HG03520 (cell line): ENCODE measurements around the gene GMDS.

Source experiments
- ATAC-seq: cut with Tn5 transposase; IDR thresholded peaks from one replicate; pipeline ENCODE4 v1.9.1; 2021; ENCODE audit warnings: mild to moderate bottlenecking, moderate library complexity; ENCODE audit not compliant: unreplicated experiment

Gene GMDS

GRCh38 chr6:2245103-2245876, at the start of gene GMDS:
GMDS (minus strand) TSS chr6:2245605.
- peak; percentile 86 for ATAC-seq

GRCh38 chr6:2285510-2285909, 40.1 kb upstream of the GMDS start:
- ATAC-seq, result no peak

GRCh38 chr6:2275892-2276242, 30.5 kb upstream of the GMDS start:
- ATAC-seq, result no peak

GRCh38 chr6:2274981-2275891, 29.8 kb upstream of the GMDS start:
- no peak for ATAC-seq

GRCh38 chr6:2272696-2273095, 27.3 kb upstream of the GMDS start:
- ATAC-seq, result no peak

GRCh38 chr6:2270054-2270453, 24.6 kb upstream of the GMDS start:
- ATAC-seq, result no peak

GRCh38 chr6:2266841-2267240, 21.4 kb upstream of the GMDS start:
- no peak for ATAC-seq

- no peak for ATAC-seq
Observed at GRCh38 chr6:2266031-2266795, 20.8 kb upstream of the GMDS start.

- ATAC-seq, result no peak
Observed at GRCh38 chr6:2264932-2265331, 19.5 kb upstream of the GMDS start.

- no peak for ATAC-seq
Observed at GRCh38 chr6:2263896-2264295, 18.5 kb upstream of the GMDS start.

GRCh38 chr6:2259574-2259973, 14.2 kb upstream of the GMDS start:
- ATAC-seq, result no peak

GRCh38 chr6:2259002-2259494, 13.6 kb upstream of the GMDS start:
- no peak for ATAC-seq

- no peak for ATAC-seq
Observed at GRCh38 chr6:2258112-2258511, 12.7 kb upstream of the GMDS start.

GRCh38 chr6:2257363-2257762, 12.0 kb upstream of the GMDS start:
- no peak for ATAC-seq

- no peak for ATAC-seq
Observed at GRCh38 chr6:2254747-2255146, 9.3 kb upstream of the GMDS start.

GRCh38 chr6:2249126-2249525, 3.7 kb upstream of the GMDS start:
- no peak for ATAC-seq

GRCh38 chr6:2247664-2248063, 2.3 kb upstream of the GMDS start:
- no peak for ATAC-seq

- ATAC-seq, result peak; percentile 2
Observed at GRCh38 chr6:2245877-2246863, 765 bp upstream of the GMDS start.

- ATAC-seq, result no peak
Observed at GRCh38 chr6:2244261-2245102, 923 bp downstream of the GMDS start.
